GM18508 (cell line): ENCODE results near the gene EHMT1.
A peak's percentile ranks its signal among the peaks of the same experiment; 100 is the strongest.
"Not testable (repeated sequence)": the region's sequence is repeated elsewhere in the genome, so short reads cannot be mapped to it uniquely, and the experiment has no call there.

Source experiments
- ATAC-seq: cut with Tn5 transposase; IDR thresholded peaks from one replicate; pipeline ENCODE4 v1.9.1; 2021; ENCODE audit warnings: moderate number of reproducible peaks; ENCODE audit not compliant: insufficient read depth, unreplicated experiment

The EHMT1 gene

DNA sequence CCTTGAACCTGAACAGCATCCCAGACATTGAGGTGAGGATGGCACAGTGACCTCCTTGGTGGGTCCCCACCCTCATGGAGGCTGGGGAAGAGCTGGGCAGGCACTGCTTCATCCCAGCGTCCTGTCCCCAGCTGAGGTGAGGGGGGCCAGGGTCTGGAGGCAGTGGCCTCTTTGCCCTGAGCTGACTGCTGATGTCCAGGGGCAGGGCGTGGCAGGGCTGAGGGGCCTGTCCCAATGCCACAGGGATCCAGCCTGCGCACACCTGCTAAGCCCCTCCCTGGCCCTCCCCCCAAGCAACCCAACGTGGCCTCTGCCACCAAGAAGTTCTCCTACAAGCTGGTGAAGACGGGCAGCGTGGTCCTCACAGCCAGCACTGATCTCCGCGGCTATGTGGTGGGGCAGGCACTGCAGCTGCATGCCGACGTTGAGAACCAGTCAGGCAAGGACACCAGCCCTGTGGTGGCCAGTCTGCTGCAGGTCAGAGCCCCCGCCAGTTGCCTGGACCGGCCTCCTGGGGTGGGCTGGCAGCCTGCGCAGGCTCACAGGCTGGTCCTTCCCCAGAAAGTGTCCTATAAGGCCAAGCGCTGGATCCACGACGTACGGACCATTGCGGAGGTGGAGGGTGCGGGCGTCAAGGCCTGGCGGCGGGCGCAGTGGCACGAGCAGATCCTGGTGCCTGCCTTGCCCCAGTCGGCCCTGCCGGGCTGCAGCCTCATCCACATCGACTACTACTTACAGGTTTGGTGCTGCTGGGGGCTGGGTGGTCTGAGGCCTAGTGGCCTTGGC lies 4.9 kb upstream of the EHMT1 start:
- ATAC-seq = no peak

DNA sequence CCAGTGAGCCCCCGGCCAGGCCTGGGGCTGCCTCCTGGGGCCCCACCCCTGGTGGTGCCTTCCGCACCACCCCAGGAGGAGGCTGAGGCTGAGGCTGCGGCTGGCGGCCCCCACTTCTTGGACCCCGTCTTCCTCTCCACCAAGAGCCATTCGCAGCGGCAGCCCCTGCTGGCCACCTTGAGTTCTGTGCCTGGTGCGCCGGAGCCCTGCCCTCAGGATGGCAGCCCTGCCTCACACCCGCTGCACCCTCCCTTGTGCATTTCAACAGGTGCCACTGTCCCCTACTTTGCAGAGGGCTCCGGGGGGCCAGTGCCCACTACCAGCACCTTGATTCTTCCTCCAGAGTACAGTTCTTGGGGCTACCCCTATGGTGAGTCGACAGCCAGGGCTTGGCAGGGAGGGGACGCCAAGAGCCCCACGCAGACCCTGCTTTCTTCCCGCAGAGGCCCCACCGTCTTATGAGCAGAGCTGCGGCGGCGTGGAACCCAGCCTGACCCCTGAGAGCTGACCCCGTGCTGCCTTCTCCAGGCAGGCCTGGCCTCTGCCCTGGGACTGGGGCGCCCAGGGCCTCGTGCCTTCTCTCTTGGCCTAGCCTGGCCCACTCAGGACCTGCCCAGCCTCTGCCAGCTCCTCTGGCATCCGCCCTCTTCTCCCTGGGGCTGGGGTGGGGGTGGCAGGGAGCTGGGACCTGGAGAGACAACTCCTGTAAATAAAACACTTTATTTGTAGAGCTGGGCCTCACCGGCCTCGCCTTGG lies 4.0 kb upstream of the EHMT1 start:
- ATAC-seq = no peak

DNA sequence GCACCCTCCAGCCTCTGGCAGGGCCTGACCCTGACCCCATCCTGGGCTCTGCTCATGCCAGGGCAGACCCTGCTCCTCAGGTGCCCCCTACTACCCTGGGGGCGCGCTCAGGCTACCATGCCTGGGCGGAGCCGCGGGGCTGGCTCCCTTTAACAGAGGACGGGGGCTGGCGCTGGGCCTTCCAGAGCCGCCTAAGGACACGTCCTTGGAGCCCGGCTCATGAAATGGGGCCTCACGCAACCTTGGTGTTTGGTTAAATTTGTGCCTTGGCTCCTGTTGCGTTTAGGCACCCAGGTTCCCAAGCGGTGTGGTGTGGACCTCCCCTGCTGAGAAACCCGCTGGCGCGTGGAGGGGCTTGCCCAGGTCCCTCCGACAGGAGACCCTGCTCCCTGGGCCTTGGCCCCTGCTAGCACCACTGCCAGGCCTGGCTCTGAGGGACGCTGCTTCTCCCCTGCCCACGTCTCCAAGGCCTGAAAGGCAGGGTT lies 3.4 kb upstream of the EHMT1 start:
- no peak for ATAC-seq

DNA sequence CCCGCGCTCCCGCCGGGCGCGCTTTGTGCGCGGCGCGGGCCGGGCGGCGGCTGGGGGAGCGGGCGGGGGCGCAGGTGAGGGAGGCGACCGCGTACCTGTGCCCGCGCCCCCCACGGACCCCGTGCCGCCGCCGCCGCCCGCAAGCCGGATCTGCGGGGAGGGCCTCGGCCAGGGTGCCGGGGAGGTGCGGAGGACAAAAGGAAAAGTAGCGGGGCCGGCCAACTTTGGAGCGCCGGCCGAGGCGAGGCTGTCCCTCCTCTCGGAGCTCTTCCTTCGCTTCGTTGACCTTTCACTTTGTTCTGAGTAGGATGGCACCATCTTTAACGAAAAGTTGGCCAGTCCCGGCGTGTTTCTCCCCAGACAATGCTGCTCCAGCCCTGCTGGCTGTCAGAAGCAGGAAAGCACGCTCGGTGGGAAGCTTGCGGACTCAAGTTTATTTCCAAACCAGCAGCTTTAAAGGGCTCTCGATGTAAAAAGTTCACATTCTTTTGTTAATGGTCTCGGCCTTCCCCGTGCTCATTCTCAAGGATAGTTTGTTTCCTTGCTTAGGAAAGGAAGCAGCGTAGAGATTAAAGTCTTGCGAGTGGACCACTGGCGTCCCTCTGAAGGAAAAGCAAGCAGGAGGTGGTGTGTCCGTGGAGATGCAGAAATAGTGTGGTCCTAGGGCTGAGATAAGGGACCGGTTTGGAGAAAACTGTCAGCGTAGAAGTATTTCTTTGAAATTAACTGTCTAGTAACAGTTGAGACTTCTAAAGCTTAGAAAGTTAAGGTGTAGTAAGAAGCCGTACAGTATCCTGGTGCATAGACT lies 639 bp downstream of the EHMT1 start:
- no peak for ATAC-seq

DNA sequence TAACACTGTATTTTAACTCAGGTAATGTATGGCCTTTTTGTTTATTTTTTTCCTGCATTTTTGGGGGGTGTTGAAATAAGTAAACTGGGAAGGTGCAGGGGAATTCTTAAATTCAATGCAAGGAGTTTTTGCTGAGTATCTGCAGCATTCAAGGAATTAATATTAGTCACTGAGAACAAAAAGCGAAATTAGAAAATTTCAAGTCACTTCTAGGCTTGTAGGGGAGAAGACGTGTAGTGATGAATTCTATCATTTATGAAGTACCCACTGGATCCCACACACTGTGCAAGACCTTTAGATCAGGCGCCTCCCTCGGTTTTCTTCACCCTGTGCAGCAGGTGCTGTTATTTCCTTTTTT lies 1.2 kb downstream of the EHMT1 start:
- ATAC-seq = no peak

DNA sequence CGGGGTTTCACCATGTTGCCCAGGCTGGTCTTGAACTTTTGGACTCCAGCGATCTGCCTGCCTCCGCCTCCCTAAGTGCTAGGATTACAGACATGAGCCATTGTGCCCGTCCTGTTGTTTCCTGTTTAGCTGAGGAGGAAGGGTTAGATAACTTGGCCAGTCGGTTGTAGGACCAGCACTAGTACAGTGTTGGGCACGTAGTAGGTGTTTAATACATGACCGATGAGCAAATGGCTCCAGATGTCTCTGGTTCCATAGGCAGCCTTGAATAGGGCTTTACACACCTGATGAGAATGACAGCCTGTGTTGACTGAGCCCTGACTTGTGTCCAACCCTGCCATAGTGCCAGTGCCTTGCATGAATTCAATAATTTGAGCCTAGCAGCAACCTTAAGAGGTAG lies 1.8 kb downstream of the EHMT1 start:
- ATAC-seq = no peak

DNA sequence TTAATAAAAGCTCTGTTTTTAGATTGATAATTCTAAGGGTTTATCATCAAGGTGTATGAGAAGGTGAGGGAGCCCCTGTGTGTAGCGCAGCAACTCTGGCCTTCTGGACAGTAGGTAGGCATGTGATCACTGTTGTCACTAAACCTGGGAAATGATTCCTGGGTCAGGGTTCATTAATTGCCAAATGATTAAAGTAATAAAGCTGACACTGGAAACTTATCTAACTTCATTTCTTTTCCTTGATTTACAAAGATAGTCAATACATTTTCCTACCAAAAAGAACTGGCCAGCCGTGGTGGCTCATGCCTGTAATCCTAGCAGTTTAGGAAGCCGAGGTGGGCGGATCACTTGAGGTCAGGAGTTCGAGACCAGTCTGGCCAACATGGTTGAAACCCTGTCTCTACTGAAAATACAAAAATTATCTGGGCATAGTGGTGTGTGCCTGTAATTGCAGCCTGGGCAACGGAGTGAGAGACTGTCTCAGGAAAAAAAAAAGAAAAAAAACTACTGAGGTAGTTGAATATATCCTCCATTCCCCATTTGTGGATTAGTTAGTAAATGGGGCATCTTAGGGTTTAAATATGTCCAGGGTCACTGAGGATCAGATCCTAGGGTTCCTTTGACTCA lies 2.4 kb downstream of the EHMT1 start:
- no peak for ATAC-seq

DNA sequence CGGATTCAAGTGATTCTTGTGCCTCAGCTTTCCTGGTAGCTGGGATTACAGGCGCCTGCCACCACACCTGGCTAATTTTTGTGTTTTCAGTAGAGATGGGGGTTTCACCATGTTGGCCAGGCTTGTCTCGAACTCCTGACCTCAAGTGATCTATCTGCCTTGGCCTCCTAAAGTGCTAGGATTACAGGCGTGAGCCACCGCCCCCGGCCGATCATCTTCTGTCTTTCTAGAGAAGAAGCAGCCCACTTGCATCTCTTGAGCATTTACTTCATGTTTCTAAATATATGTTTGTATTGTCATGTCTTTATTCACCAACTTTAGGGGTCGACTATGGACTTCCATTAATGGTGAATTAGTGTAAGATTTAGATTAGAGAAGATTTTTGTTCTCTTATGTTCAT lies 3.4 kb downstream of the EHMT1 start:
- not testable (repeated sequence) for ATAC-seq

DNA sequence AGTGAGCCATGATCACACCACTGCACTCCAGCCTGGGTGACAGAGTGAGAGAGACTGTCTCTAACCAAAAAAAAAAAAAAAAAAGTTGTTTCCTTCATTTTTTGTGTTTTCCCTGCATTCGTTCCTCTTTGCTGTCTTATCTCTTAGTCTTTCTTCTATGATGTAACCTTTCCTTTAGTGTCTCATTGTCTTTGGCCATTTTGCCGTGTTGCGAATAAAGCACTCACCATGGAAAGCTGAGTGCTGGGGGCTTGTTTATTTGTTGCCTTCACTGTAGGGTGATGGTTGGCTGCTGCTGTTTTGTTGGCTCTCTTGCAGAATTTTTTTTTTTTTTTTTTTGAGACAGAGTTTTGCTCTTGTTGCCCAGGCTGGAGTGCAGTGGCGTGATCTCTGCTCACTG lies 7.7 kb downstream of the EHMT1 start:
- no peak for ATAC-seq

DNA sequence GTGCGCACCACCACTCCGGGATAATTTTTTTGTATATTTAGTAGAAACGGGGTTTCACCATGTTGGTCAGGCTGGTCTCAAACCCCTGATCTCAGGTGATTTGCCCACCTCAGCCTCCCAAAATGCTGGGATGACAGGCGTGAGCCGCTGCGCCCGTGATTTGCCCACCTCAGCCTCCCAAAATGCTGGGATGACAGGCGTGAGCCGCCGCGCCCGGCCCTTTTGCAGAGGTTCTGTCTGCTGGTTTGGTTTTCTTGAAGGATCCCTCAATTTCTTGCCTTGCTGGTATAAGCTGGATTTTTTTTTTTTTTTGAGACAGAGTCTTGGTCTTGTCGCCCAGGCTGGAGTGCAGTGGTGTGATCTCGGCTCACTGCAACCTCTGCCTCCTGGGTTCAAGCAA lies 8.6 kb downstream of the EHMT1 start:
- not testable (repeated sequence) for ATAC-seq

DNA sequence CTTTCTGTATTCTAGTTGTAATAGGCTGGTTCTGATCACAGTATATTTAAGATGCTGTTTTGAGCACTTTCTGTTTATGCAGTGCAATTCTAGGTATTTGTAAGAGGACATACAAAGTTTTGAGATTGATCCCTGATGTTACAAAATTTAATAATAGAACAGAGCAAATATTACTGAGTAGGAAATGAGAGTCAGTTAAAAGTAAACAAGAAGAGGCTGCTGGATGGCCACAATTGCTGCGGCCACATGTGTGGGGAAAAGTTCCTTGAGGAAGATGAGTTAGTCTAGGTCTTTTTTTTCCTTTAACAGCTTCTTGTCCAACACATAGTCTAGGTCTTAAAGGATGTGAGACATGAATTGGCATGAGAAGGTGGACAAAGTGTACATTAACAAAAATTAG lies 11.3 kb downstream of the EHMT1 start:
- ATAC-seq = no peak

DNA sequence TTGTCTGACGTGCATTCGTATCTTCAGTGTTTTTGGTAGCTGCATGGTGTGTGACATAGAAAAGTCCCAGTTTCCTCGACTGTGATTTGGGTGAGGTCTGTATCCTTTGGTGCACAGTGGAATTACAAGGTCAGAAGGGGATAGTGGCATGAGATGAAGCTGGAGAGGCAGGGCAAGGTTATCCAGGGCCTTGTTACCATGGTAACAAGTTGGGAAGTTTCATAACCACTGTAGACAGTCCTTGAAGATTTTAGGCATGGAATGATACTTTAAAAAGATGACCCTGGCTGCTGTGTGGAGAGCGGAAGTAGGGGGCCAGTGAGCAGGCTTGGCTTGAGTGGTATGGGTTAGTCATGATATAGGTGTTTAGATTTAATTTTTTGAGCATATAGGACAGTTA lies 11.9 kb downstream of the EHMT1 start:
- no peak for ATAC-seq

DNA sequence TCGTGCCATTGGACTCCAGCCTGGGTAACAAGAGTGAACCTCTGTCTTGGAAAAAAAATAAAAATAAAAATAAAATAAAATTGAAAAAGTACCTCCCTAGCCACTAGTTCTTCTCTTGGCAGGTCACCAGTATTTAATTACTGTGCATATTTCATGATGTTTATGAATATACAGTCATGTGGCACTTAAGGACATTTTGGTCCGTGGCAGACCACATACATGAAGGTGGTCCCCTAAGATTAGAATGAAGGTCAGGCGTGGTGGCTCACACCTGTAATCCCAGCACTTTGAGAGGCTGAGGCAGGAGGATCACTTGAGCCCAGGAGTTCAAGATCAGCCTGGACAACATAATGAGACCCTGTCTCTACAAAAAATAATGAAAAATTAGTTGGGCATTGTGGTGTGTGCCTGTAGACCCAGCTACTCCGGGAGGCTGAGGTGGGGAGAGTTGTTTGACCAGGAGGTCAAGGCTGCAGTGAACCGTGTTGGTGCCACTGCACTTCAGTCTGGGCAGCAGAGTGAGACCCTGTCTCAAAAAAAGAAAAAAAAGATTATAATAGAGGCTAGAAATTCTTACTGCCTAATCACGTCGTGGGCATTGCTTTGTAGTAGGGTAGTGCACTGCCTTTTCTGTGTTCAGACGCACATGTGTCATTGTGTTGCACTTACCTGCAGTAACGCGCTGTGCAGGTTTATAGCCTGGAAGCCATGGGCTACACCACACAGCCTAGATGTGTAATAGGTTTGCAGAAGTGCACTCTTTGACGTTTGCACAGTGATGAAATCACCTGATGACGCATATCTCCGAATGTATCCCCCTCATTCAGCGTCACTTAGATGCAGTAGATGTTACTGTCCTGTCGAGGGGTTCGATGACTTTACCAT lies 12.8 kb downstream of the EHMT1 start:
- no peak for ATAC-seq

DNA sequence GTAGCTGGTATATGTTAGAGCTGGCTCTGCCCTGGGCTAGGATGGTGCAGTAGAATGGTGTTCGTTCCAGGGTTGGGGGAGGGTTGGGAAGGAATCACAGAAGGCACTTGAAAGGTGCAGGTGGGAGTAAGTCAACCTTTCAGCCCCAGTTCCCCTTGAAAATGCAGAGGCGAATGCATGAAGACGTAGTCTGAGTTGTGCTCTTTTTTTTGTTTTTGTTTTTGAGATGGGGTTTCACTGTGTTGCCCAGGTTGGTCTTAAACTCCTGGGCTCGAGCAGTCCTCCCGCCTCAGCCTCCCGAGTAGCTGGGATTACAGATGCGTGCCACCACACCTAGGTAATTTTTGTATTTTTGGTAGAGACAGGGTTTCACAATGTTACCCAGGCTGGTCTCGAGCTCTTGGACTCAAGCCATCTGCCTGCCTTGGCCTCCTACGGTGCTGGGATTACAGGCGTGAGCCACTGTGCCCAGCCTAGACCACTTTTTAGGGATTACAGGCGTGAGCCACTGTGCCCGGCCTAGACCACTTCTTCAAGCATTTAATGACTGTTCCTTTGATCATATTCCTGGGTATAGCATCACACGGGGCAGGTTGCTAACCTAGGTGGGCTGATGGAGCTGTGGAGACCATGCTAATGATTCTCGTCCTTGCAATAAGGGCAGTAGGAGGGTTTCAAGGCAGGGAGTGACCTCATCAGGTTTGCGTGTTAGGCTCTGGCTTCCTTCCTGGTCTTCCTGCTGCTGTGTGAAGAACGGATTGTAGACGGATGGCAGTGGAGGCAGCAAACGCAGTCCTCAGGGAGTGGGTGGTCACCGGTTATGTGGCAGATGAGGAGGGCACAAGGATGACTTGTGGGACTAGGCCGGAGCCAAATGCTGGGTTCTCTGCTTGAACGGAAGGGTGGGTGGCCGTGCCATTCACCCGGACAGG lies 13.7 kb downstream of the EHMT1 start:
- ATAC-seq = no peak

DNA sequence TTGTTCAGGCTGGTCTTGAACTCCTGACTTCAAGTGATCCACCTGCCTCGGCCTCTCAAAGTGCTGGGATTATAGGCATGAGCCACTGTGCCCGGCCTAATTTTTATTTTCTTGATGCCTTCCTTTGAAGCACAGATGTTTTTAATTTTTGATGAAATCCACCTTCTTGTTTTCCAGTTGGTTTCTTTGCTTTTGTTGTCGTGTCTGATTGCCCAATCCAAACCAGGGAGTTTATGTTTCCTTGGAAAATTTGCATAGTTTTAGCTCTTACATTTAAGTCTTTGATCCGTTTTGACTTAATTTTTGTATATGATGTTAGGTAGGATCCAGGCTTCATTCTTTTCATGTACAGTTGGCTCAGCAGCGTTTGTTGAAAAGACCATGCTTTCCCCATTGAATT lies 15.2 kb downstream of the EHMT1 start:
- no peak for ATAC-seq

DNA sequence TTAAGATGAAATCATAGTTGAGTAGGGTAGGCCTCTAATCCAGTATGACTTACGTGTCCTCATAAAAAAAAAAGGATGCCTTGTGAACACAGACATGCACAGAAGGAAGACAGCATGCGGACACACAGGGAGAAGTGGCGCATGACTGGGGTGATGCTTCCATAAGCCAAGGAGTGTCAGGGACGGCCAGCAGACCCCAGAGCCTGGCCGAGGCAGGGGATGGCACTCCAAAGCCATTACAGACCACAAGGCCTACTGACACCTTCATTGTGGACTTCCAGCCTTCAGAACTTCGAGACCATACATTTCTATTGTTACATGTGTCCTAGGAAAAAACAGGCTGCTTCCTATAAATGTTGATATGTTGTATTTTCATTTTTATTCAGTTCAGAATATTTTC lies 19.9 kb downstream of the EHMT1 start:
- no peak for ATAC-seq

DNA sequence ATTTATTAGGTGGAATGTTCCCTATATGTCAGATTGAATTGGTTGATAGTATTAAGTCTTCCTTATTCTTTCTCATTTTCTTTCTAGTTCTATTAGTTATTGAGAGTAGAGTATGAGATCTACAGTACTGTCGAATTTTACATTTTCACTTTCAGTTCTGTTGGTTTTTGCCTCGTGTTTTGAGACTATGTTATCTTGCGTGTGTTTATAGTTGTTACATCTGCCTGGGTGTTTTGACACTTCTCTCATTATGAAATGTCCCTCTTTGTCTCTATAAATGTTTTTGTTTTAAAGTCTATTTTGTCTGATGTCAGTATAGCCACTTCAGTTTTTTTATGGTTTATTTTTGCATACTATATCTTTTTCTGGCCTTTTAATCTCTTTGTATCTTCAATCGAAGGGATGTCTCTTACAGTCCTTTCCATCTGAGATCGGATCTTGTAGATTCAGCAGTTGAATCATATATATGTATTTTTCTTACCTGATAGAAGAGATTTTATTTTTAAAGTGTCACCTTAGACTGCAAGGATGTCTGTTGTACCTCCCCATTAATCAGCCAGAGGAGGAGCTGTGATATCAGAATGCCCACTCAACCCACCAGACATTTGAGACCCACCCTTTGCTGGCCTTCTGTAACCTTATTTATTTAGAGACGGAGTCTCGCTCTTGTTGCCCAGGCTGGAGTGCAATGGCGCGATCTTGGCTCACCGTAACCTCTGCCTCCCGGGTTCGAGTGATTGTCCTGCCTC lies 20.7 kb downstream of the EHMT1 start:
- ATAC-seq = peak; percentile 48

DNA sequence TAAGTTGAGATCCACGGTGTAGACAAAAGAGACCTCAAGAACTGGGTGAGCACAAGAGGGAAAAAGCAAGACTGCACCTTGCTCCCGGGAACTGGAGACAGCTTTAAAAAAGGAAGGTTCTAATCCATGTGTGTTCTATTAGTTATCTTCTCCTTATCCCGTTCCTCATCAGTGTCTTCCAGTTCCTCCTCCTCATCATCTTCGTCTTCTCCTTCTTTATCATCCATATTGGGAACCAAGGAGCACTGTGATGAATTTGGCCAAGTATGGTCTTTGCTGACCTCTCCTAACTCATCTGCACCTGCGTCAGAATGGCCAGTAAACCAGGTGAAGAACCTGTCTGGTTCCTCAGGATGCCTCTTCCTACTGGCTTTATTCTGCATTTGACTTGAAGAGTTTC lies 22.1 kb downstream of the EHMT1 start:
- no peak for ATAC-seq
